H1 (cell line): ENCODE measurements around the gene UBE2M. TPM values are rescaled to one million over a fixed set of nuclear protein-coding genes. Genes with fewer than 3 reads are reported as not detected.

Experiments used
- CEBPB ChIP-seq: IDR thresholded peaks from 2 replicates; pipeline ENCODE4 v1.6.1; 2012; ENCODE audit warnings: low read depth, low read length
- GTF2F1 ChIP-seq: IDR thresholded peaks from 2 replicates; pipeline ENCODE4 v1.6.1; 2012; ENCODE audit warnings: low read depth, low read length, improper control_type of control experiment, borderline replicate concordance
- RFX5 ChIP-seq: IDR thresholded peaks from 2 replicates; pipeline ENCODE4 v1.6.1; 2011; ENCODE audit warnings: low read depth, low read length, improper control_type of control experiment, borderline replicate concordance
- polyA plus RNA-seq, 7 experiments: library from polyadenylated mRNA; depleted of rRNA in 3 of 7; stranded (reverse) in 5 of 7; unstranded in 2 of 7; fragments of >200 nt in 5 of 7; fragments of 200-250 nt in 2 of 7; gene quantifications; 1 replicate in 5 of 7; 2 replicates in 1 of 7; 4 replicates in 1 of 7; pipeline versions ENCODE4 v1.2.1 to v1.2.3, GENCODE V29; 2011 to 2013; ENCODE audit warnings: missing spikeins in 2 of 7, mixed read lengths in 2 of 7
- total RNA-seq: library from RNA; stranded (reverse); fragmentation: NEBNext Ultra II Directional; extraction: Animal tissue kit (Norgen Biotek cat#: 25700); gene quantifications from 2 replicates; pipeline ENCODE4 v1.2.1, GENCODE V29; 2021
- TF ChIP-seq, protein P1 (sequence below): IDR thresholded peaks from 2 replicates; pipeline ENCODE4 v1.6.1; 2012; ENCODE audit warnings: inconsistent platforms

Gene UBE2M
- total and polyA plus RNA-seq, 2 of the 8 experiments (the other 6 are each of a cell fraction or from before 2014, with no cell fraction given) = 93.8 to 114 TPM

DNA sequence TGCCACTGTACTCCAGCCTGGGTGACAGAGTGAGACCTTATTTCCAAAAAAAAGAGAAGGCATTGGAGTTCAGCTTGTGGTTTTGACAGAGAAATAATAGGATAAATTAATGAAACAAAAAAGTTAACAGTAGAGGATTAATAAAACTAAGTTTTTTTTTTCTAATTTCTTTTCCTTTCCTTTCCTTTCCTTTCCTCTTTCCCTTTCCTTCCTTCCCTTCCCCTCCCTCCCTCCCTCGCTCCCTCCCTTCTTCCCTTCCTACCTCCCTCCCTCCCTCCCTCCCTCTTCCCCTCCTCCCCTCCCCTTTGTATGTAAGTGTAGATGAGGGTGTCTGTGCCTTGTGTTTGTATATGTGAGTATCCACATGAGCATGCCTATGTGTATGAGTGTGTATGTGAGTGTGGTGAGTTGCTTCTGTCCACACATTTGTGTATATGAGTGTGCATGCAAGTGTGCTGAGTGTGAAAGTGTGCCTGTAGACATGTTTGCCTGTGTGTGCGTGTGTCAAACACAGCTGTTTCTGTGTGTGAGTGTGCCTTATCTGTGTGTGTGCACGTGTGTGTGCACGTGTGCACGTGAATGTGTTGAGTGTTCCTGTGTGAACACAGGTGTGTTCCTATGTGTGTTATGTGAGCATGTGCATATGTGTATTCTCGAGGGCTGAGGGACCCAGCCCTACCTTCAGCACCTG is 27.2 kb upstream of the UBE2M start (continued):
- TF ChIP-seq GTF2F1 (no peak), RFX5 (no peak), CEBPB (no peak)
- TF ChIP-seq, protein P1, sequence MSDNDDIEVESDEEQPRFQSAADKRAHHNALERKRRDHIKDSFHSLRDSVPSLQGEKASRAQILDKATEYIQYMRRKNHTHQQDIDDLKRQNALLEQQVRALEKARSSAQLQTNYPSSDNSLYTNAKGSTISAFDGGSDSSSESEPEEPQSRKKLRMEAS = no peak
